Hematopoietic multipotent progenitor cell (in vitro differentiated cells): ENCODE data around the gene KRTAP5-3. TPM values are rescaled to one million over a fixed set of nuclear protein-coding genes. Genes with fewer than 3 reads are reported as not detected.

Experiments
- DNase-seq, 3 donors: peaks; one replicate each; pipeline ENCODE4 v3.0.0-alpha.2; 2011 to 2015; ENCODE audit warnings: low read depth in 2 of 3, low spot score in 2 of 3
- total RNA-seq: library from RNA; depleted of rRNA; stranded (reverse); fragments of >200 nt; gene quantifications from one replicate; pipeline ENCODE4 v1.2.3, GENCODE V29; 2012

KRTAP5-3 gene
- total RNA-seq, 1 donor: not detected

- DNase-seq: no peak
Observed at GRCh38 chr11:1643146-1643690, 35.0 kb upstream of the KRTAP5-3 start.

- DNase-seq: no peak
Observed at GRCh38 chr11:1642288-1643145, 34.3 kb upstream of the KRTAP5-3 start.

- no peak for DNase-seq
Observed at GRCh38 chr11:1641096-1641495, 32.8 kb upstream of the KRTAP5-3 start.

GRCh38 chr11:1640076-1640946 lies 32.0 kb upstream of the KRTAP5-3 start:
- no peak for DNase-seq

- no peak for DNase-seq
Observed at GRCh38 chr11:1639666-1640065, 31.4 kb upstream of the KRTAP5-3 start.

- peak in 1 of 3 donors; percentile 55 for DNase-seq
Observed at GRCh38 chr11:1639102-1639620, 30.9 kb upstream of the KRTAP5-3 start.

- DNase-seq: no peak
Observed at GRCh38 chr11:1638344-1638743, 30.1 kb upstream of the KRTAP5-3 start.

- no peak for DNase-seq
Observed at GRCh38 chr11:1637628-1638027, 29.4 kb upstream of the KRTAP5-3 start.

- no peak for DNase-seq
Observed at GRCh38 chr11:1636291-1636950, 28.2 kb upstream of the KRTAP5-3 start.

GRCh38 chr11:1633864-1634263 lies 25.6 kb upstream of the KRTAP5-3 start:
- no peak for DNase-seq

GRCh38 chr11:1632053-1632714 lies 23.9 kb upstream of the KRTAP5-3 start:
- no peak for DNase-seq

GRCh38 chr11:1631066-1631568 lies 22.9 kb upstream of the KRTAP5-3 start:
- no peak for DNase-seq

GRCh38 chr11:1630271-1630670 lies 22.0 kb upstream of the KRTAP5-3 start:
- no peak for DNase-seq

- no peak for DNase-seq
Observed at GRCh38 chr11:1629326-1630185, 21.3 kb upstream of the KRTAP5-3 start, which contains the start of gene KRTAP5-5. Gene KRTAP5-5 (plus strand): TSS chr11:1629775. CDS start chr11:1629841, 66 bp downstream.

- DNase-seq: peak; percentile 38 to 74 (median 59)
Observed at GRCh38 chr11:1628506-1629325, 20.5 kb upstream of the KRTAP5-3 start.

GRCh38 chr11:1625541-1625940 lies 17.3 kb upstream of the KRTAP5-3 start:
- DNase-seq: no peak

- no peak for DNase-seq
Observed at GRCh38 chr11:1624621-1625020, 16.4 kb upstream of the KRTAP5-3 start.

- DNase-seq: no peak
Observed at GRCh38 chr11:1623716-1624115, 15.5 kb upstream of the KRTAP5-3 start.
